Testis (tissue), 3 donors: ENCODE measurements around the gene ANXA9. TPM values are rescaled to one million over a fixed set of nuclear protein-coding genes. Genes with fewer than 3 reads are reported as not detected.

Source experiments
- DNase-seq: peaks from one replicate; pipeline ENCODE4 v3.0.0-alpha.2; 2019
- H3K27ac ChIP-seq, 2 donors: fragments of 200-600 bp; sonication (generic); one replicate each; pipeline ENCODE4 v1.5.1; 2019
- H3K27me3 ChIP-seq: fragments of 200-600 bp; sonication (generic); one replicate; pipeline ENCODE4 v1.5.1; 2019
- H3K36me3 ChIP-seq: fragments of 200-600 bp; sonication (generic); one replicate; pipeline ENCODE4 v1.5.1; 2017; ENCODE audit warnings: low read depth; ENCODE audit errors: missing control alignments
- H3K4me1 ChIP-seq: fragments of 200-600 bp; sonication (generic); one replicate; pipeline ENCODE4 v1.5.1; 2019
- H3K4me3 ChIP-seq, 2 donors: fragments of 200-600 bp; sonication (generic); one replicate each; pipeline ENCODE4 v1.5.1; 2017 to 2019
- H3K9me3 ChIP-seq: fragments of 200-600 bp; sonication (generic); one replicate; pipeline ENCODE4 v1.5.1; 2017
- POLR2A ChIP-seq: fragments of 450-650 bp; IDR thresholded peaks from one replicate; pipeline ENCODE4 v1.6.1; 2017; ENCODE audit warnings: antibody characterized with exemption, mild to moderate bottlenecking, moderate library complexity
- WGBS, 2 donors: methylation state at CpG; one replicate each; pipeline ENCODE4 v1.1.5; 2018; 5-methylcytosine and 5-hydroxymethylcytosine counted together
- intact Hi-C: fragments of 100-400 bp; cut with DNase I; formaldehyde crosslinking; loops from one replicate; pipeline ENCODE4 v1.15.1; 2023; ENCODE audit warnings: low total_unique reads
- polyA plus RNA-seq: library from polyadenylated mRNA; stranded (reverse); fragments of 350-450 nt; fragmentation: Illumina TruSeq; extraction: RNeasy Lipid Tissue Mini Kit (QIAGEN cat#74804); gene quantifications from one replicate; pipeline ENCODE4 v1.2.3, GENCODE V29; 2014; ENCODE audit warnings: low read depth, low replicate concordance; ENCODE audit not compliant: insufficient read depth
- total RNA-seq, 2 donors: library from RNA; depleted of rRNA; stranded (reverse); fragments of >200 nt; gene quantifications; one replicate each; pipeline ENCODE4 v1.2.3, GENCODE V29; 2016
- TF ChIP-seq, protein P1 (sequence below), 3 experiments: fragments of 450-650 bp in 2 of 3; fragments of 200-600 bp in 1 of 3; sonication (generic) in 1 of 3; IDR thresholded peaks; one replicate each; pipeline ENCODE4 v1.5.1; 2016 to 2019; ENCODE audit warnings: antibody characterized with exemption in 3 of 3, mild to moderate bottlenecking in 2 of 3, moderate library complexity in 1 of 3

ANXA9 gene
- total and polyA plus RNA-seq, 3 donors from 2014 or later, result 5.1 to 6.9 (median 5.7) TPM

DNA sequence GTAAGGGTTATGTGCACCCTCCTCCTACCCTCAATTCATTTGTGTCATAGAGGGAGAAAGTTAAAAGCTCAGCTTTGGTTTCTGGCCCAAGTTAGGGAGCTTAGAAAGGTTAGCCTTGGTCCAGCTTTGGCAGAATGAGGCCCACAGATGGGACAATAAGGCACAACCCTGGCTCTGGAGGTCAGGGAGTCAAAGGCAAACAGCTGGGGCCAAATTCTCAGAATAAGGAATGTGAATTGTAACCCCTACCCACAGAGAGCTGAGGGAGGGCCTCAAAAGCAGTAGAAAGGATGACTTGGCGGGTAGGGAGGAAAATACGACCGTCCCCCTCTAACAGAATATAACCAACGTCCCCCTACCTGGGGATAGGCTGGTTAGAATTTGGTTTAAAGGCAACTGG, 16.5 kb upstream of the ANXA9 start:
- H3K36me3 ChIP-seq, result peaks cover 3% of the 10 kb centered on the region
- H3K9me3 ChIP-seq, result no peaks in the 10 kb centered on the region
- no peak for DNase-seq
- intact Hi-C loops, result no loop called here
- peaks cover 4% of the 10 kb centered on the region for H3K4me1 ChIP-seq
- H3K27ac ChIP-seq, result no peak overlapping the region
- H3K4me3 ChIP-seq, result no peak overlapping the region
- WGBS, 2 donors, result 83 to 92% methylated on average over 4 of the region's 4 CpGs
- no peaks in the 10 kb centered on the region for H3K27me3 ChIP-seq
- TF ChIP-seq POLR2A, result no peak
- TF ChIP-seq, protein P1, sequence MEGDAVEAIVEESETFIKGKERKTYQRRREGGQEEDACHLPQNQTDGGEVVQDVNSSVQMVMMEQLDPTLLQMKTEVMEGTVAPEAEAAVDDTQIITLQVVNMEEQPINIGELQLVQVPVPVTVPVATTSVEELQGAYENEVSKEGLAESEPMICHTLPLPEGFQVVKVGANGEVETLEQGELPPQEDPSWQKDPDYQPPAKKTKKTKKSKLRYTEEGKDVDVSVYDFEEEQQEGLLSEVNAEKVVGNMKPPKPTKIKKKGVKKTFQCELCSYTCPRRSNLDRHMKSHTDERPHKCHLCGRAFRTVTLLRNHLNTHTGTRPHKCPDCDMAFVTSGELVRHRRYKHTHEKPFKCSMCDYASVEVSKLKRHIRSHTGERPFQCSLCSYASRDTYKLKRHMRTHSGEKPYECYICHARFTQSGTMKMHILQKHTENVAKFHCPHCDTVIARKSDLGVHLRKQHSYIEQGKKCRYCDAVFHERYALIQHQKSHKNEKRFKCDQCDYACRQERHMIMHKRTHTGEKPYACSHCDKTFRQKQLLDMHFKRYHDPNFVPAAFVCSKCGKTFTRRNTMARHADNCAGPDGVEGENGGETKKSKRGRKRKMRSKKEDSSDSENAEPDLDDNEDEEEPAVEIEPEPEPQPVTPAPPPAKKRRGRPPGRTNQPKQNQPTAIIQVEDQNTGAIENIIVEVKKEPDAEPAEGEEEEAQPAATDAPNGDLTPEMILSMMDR (IDR thresholded peaks at IDR 0.05), result no peak

DNA sequence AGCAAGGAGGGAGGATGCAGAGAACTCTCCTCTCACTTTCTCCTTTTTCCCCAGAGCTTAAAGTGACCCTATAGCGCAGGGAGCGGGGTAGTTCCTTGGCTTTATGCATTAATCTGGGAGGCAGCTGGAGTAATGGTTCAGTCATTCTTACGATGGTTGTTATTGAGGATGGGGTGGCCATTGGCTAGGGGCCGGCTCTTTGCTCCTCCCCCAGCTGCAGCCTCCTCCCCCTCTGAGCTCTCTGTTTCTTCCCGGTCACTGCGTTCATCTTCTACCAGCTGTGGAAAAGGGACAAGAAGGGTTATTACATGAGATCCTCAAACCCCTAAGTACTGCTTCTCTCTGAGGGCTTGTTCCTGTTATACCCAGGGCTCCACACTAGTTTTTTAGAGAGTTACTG, 16.1 kb upstream of the ANXA9 start:
- TF ChIP-seq, protein P1 (IDR thresholded peaks at IDR 0.05), result no peak
- no peak for TF ChIP-seq POLR2A
- WGBS, 2 donors, result 71 to 73% methylated on average over 6 of the region's 6 CpGs
- Histone ChIP-seq H3K27ac (no peak overlapping the region), H3K4me3 (no peak overlapping the region), H3K9me3 (no peaks in the 10 kb centered on the region), H3K27me3 (no peaks in the 10 kb centered on the region), H3K4me1 (peaks cover 8% of the 10 kb centered on the region), H3K36me3 (peaks cover 3% of the 10 kb centered on the region)
- DNase-seq, result no peak
- intact Hi-C loops, result no loop called here

DNA sequence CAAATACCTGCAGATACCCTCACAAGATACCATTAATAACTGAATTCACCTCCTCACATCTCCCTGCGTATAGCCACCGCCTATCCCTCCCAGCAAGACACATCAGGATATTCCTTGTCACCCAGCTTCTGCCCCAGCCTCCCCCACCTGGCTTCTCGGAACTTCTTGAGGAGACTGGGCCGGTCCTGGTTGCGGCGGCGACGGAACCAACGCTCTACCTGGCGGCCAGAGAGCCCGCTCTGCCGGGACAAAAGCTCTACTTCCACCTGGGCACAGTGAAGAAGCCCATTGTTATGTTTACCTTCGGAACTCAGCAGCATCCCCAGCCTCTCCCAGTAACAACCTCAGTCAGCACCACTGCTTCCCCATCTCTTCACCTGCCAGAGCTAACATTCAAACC, 14.2 kb upstream of the ANXA9 start:
- Histone ChIP-seq H3K27me3 (no peaks in the 10 kb centered on the region), H3K9me3 (no peaks in the 10 kb centered on the region), H3K36me3 (no peaks in the 10 kb centered on the region), H3K4me1 (peaks cover 27% of the 10 kb centered on the region), H3K4me3 (no peak overlapping the region), H3K27ac (no peak overlapping the region)
- WGBS, 2 donors, result 93 to 97% methylated on average over 13 of the region's 13 CpGs
- no peak for DNase-seq
- TF ChIP-seq, protein P1 (IDR thresholded peaks at IDR 0.05), result no peak
- no peak for TF ChIP-seq POLR2A
- intact Hi-C loops, result no loop called here

DNA sequence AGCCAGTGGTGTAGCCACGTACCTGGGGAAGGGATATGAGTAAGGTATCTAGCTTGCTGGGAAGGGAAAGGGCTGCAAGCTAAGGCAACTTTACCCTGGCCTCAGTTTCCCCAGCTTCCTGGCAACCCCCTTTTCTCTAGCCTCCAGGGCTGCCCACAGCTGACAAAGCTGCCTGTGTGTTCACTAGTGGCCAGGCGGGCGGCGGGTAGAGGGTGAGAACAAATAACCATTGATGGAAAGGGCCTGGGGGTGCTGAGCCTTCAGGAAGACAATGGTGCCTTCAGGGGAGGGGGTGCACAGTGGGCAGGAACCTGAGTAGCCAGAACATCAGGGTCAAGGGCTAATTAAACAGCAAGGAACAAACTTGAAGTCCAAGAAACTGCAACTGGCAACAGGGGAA, 13.6 kb upstream of the ANXA9 start:
- Histone ChIP-seq H3K4me1 (peaks cover 33% of the 10 kb centered on the region), H3K9me3 (no peaks in the 10 kb centered on the region), H3K4me3 (no peak overlapping the region), H3K36me3 (no peaks in the 10 kb centered on the region), H3K27me3 (no peaks in the 10 kb centered on the region), H3K27ac (no peak overlapping the region)
- intact Hi-C loops, result no loop called here
- 94 to 100% methylated on average over 4 of the region's 4 CpGs for WGBS, 2 donors
- DNase-seq, result no peak
- TF ChIP-seq, protein P1 (IDR thresholded peaks at IDR 0.05), result no peak
- TF ChIP-seq POLR2A, result no peak

DNA sequence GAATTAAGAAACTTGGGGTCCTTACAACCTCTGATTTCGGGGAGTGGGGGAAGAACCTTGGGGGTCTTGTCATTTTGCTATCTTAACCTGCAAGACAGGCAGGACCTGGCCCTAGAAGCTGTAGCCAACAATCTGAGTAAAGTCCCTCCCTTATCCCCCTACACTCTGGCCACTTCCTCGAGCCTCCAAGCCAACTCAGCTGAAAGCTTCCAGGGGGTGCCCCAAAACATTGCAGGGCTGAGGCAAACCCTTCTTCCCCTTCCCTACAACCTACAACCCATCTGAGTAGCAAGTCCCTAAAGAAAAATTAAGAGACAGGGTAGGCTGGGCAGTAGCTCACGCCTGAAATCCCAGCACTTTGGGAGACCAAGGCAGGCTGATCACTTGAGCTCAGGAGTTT, 12.5 kb upstream of the ANXA9 start:
- peaks cover 34% of the 10 kb centered on the region for H3K4me1 ChIP-seq
- WGBS, 2 donors, result 74 to 79% methylated on average over 3 of the region's 3 CpGs
- TF ChIP-seq, protein P1 (IDR thresholded peaks at IDR 0.05), result no peak
- TF ChIP-seq POLR2A, result no peak
- no peak for DNase-seq
- intact Hi-C loops, result no loop called here
- H3K36me3 ChIP-seq, result no peaks in the 10 kb centered on the region
- H3K27me3 ChIP-seq, result no peaks in the 10 kb centered on the region
- no peak overlapping the region for H3K4me3 ChIP-seq
- H3K9me3 ChIP-seq, result no peaks in the 10 kb centered on the region
- H3K27ac ChIP-seq, result no peak overlapping the region
